CD4-positive, alpha-beta memory T cell (primary cell): Measurements from ENCODE around the gene RMND1. TPM values are rescaled to one million over a fixed set of nuclear protein-coding genes. Genes with fewer than 3 reads are reported as not detected.

Experiments
- CTCF ChIA-PET: fragments of 350-600 bp; sonication (Branson Sonifier 250); formaldehyde crosslinking; loops from one replicate; lab custom pipeline; 2021; ENCODE audit warnings: inconsistent platforms; ENCODE audit not compliant: partially characterized antibody; lab: Charles Lee
- POLR2A ChIA-PET: fragments of 350-600 bp; sonication (Branson Sonifier 250); formaldehyde crosslinking; loops from one replicate; lab custom pipeline; 2021; ENCODE audit not compliant: partially characterized antibody; lab: Charles Lee
- DNase-seq, 5 donors: peaks; one replicate each; pipeline versions ENCODE4 v3.0.0 to v3.0.0-alpha.2; 2020 to 2022; ENCODE audit warnings: mixed read lengths in 1 of 5
- H3K27ac ChIP-seq: one replicate; pipeline ENCODE4 v1.7.0; 2013; ENCODE audit warnings: low read depth, low read length
- H3K27me3 ChIP-seq: 2 replicates; pipeline ENCODE4 v1.7.0; 2013; ENCODE audit warnings: mild to moderate bottlenecking, low read length, moderate library complexity; ENCODE audit not compliant: insufficient read depth
- H3K36me3 ChIP-seq: 2 replicates; pipeline ENCODE4 v1.7.0; 2013; ENCODE audit warnings: mild to moderate bottlenecking, low read length, moderate library complexity; ENCODE audit not compliant: insufficient read depth
- H3K4me1 ChIP-seq: 2 replicates; pipeline ENCODE4 v1.7.0; 2013; ENCODE audit warnings: mild to moderate bottlenecking, low read length, moderate library complexity; ENCODE audit not compliant: insufficient read depth
- H3K4me3 ChIP-seq, 2 donors: one replicate each; pipeline ENCODE4 v1.7.0; 2013; ENCODE audit warnings: low read length in 2 of 2, mild to moderate bottlenecking in 1 of 2
- H3K9me3 ChIP-seq, 2 donors: one replicate each; pipeline ENCODE4 v1.7.0; 2013; ENCODE audit warnings: low read length in 2 of 2, control low read depth in 1 of 2; ENCODE audit not compliant: control insufficient read depth in 1 of 2
- H3K27ac Mint-ChIP-seq, 7 donors: one replicate each; pipeline ENCODE4 v1.8.0; 2020 to 2021; ENCODE audit warnings: mixed read lengths in 7 of 7, mild to moderate bottlenecking in 6 of 7, inconsistent platforms in 3 of 7, moderate library complexity in 3 of 7
- H3K27me3 Mint-ChIP-seq, 2 donors: one replicate each; pipeline ENCODE4 v1.8.0; 2020 to 2021; ENCODE audit warnings: mixed read lengths in 2 of 2
- H3K36me3 Mint-ChIP-seq, 2 donors: one replicate each; pipeline ENCODE4 v1.8.0; 2020 to 2021; ENCODE audit warnings: mixed read lengths in 2 of 2, inconsistent platforms in 1 of 2, mild to moderate bottlenecking in 1 of 2
- H3K4me1 Mint-ChIP-seq, 4 donors: one replicate each; pipeline ENCODE4 v1.8.0; 2020 to 2021; ENCODE audit warnings: mixed read lengths in 4 of 4, mild to moderate bottlenecking in 1 of 4
- H3K4me3 Mint-ChIP-seq, 8 donors: one replicate each; pipeline ENCODE4 v1.8.0; 2020 to 2021; ENCODE audit warnings: mixed read lengths in 8 of 8, mild to moderate bottlenecking in 7 of 8, moderate library complexity in 6 of 8, inconsistent platforms in 3 of 8
- H3K9me3 Mint-ChIP-seq, 8 donors: one replicate each; pipeline ENCODE4 v1.8.0; 2020 to 2021; ENCODE audit warnings: mixed read lengths in 8 of 8, mild to moderate bottlenecking in 5 of 8, inconsistent platforms in 3 of 8, moderate library complexity in 1 of 8
- intact Hi-C: fragments of 100-400 bp; cut with micrococcal nuclease; formaldehyde crosslinking; loops from one replicate; pipeline ENCODE4 v1.15.1; 2023
- polyA plus RNA-seq, 2 donors: library from polyadenylated mRNA; unstranded; fragments of 300-500 nt; fragmentation: Illumina TruSeq; gene quantifications; one replicate each; pipeline ENCODE4 v1.2.3, GENCODE V29; 2021
- total RNA-seq, 2 experiments: library from RNA; stranded (reverse); gene quantifications; one replicate each; pipeline ENCODE4 v1.2.3, GENCODE V29; 2021

Gene RMND1
- total and polyA plus RNA-seq, 4 experiments from 2014 or later, result 6.3 to 17.5 (median 15.0) TPM

GRCh38 chr6:151390851-151391470, 61.0 kb downstream of the RMND1 start:
- Mint-ChIP-seq H3K36me3 (peaks cover 0 to 22% of the 10 kb centered on the region in 2 donors), H3K9me3 (peaks cover 0 to 4% (median 0%) of the 10 kb centered on the region in 8 donors), H3K4me1 (peaks cover 39 to 74% (median 55%) of the 10 kb centered on the region in 4 donors), H3K27ac (peak overlapping the region in 3 of 7 donors; percentile 82 to 99 (median 86)), H3K27me3 (peaks cover 0 to 2% of the 10 kb centered on the region in 2 donors), H3K4me3 (peak overlapping the region in 5 of 8 donors; percentile 36 to 98 (median 91))
- Histone ChIP-seq H3K9me3 (no peaks in the 10 kb centered on the region), H3K27ac (peak overlapping the region; percentile 83), H3K27me3 (no peaks in the 10 kb centered on the region), H3K4me3 (peak overlapping the region in 1 of 2 donors; percentile 86), H3K36me3 (no peaks in the 10 kb centered on the region), H3K4me1 (peaks cover 70% of the 10 kb centered on the region)
- intact Hi-C loops, result loop anchor here (1.0 to 5.0 kb wide), 9 partner anchors 11 to 1592 kb away; partner anchors contain the start of genes FBXO5, MTHFD1L and RMND1
- ChIA-PET POLR2A (interaction anchor here (0.8 to 4.3 kb wide), 21 partner anchors 8 to 919 kb away, joined by 3 to 172 read pairs (median 6); partner anchors contain the start of gene RMND1), CTCF (interaction anchor here (1.1 to 2.7 kb wide), 5 partner anchors 9 to 23 kb away, joined by 3 to 17 read pairs (median 7); no protein-coding TSS in a partner anchor)
- DNase-seq, result peak in 4 of 5 donors; percentile 84 to 89 (median 86)

GRCh38 chr6:151390276-151390850, 61.6 kb downstream of the RMND1 start:
- peaks cover 71% of the 10 kb centered on the region for H3K4me1 ChIP-seq
- H3K27me3 Mint-ChIP-seq, result peaks cover 0 to 2% of the 10 kb centered on the region in 2 donors
- DNase-seq, result peak; percentile 98 to 99 (median 99)
- POLR2A ChIA-PET, result interaction anchor here (0.6 to 4.3 kb wide), 24 partner anchors 9 to 920 kb away, joined by 3 to 172 read pairs (median 6); partner anchors contain the start of gene RMND1
- no peaks in the 10 kb centered on the region for H3K27me3 ChIP-seq
- no peaks in the 10 kb centered on the region for H3K36me3 ChIP-seq
- peaks cover 0 to 4% (median 0%) of the 10 kb centered on the region in 8 donors for H3K9me3 Mint-ChIP-seq
- peak overlapping the region; percentile 74 to 99 (median 82) for H3K27ac Mint-ChIP-seq
- peak overlapping the region in 1 of 2 donors; percentile 86 for H3K4me3 ChIP-seq
- H3K27ac ChIP-seq, result peak overlapping the region; percentile 83
- H3K4me1 Mint-ChIP-seq, result peaks cover 38 to 76% (median 55%) of the 10 kb centered on the region in 4 donors
- H3K36me3 Mint-ChIP-seq, result peaks cover 0 to 22% of the 10 kb centered on the region in 2 donors
- CTCF ChIA-PET, result interaction anchor here (0.7 to 2.7 kb wide), 10 partner anchors 10 to 65 kb away, joined by 3 to 17 read pairs (median 4); no protein-coding TSS in a partner anchor
- intact Hi-C loops, result loop anchor here (1.0 to 5.0 kb wide), 9 partner anchors 10 to 1592 kb away; partner anchors contain the start of genes FBXO5, MTHFD1L and RMND1
- H3K4me3 Mint-ChIP-seq, result peak overlapping the region; percentile 29 to 93 (median 74)
- H3K9me3 ChIP-seq, result no peaks in the 10 kb centered on the region

- H3K4me3 ChIP-seq, result peak overlapping the region; percentile 61 to 86
- DNase-seq, result no peak
Measured at GRCh38 chr6:151389618-151390275, 62.2 kb downstream of the RMND1 start.

GRCh38 chr6:151388997-151389617, 62.8 kb downstream of the RMND1 start:
- peak overlapping the region; percentile 93 to 99 (median 97) for H3K27ac Mint-ChIP-seq
- H3K4me3 ChIP-seq, result peak overlapping the region; percentile 61 to 86
- CTCF ChIA-PET, result interaction anchor here (0.8 to 2.7 kb wide), 9 partner anchors 10 to 497 kb away, joined by 3 to 17 read pairs (median 4); no protein-coding TSS in a partner anchor
- H3K36me3 ChIP-seq, result no peaks in the 10 kb centered on the region
- no peaks in the 10 kb centered on the region for H3K27me3 ChIP-seq
- peaks cover 45 to 79% (median 58%) of the 10 kb centered on the region in 4 donors for H3K4me1 Mint-ChIP-seq
- intact Hi-C loops, result loop anchor here (10.0 kb wide), 1 partner anchor 1384 kb away; no protein-coding TSS in a partner anchor
- peak overlapping the region; percentile 92 to 96 (median 94) for H3K4me3 Mint-ChIP-seq
- no peaks in the 10 kb centered on the region for H3K9me3 ChIP-seq
- peaks cover 0 to 4% (median 0%) of the 10 kb centered on the region in 8 donors for H3K9me3 Mint-ChIP-seq
- peaks cover 71% of the 10 kb centered on the region for H3K4me1 ChIP-seq
- H3K27me3 Mint-ChIP-seq, result peaks cover 0 to 2% of the 10 kb centered on the region in 2 donors
- H3K36me3 Mint-ChIP-seq, result peaks cover 4 to 26% of the 10 kb centered on the region in 2 donors
- no peak for DNase-seq
- POLR2A ChIA-PET, result interaction anchor here (0.9 to 4.3 kb wide), 14 partner anchors 12 to 913 kb away, joined by 4 to 172 read pairs (median 13); partner anchors contain the start of gene RMND1
- peak overlapping the region; percentile 83 for H3K27ac ChIP-seq

More at GRCh38 chr6:151389618-151390275, 62.2 kb downstream of the RMND1 start:
- intact Hi-C loops, result loop anchor here (1.0 to 10.0 kb wide), 10 partner anchors 9 to 1593 kb away; partner anchors contain the start of genes FBXO5, MTHFD1L and RMND1
- Mint-ChIP-seq H3K9me3 (peaks cover 0 to 4% (median 0%) of the 10 kb centered on the region in 8 donors), H3K27me3 (peaks cover 0 to 2% of the 10 kb centered on the region in 2 donors), H3K36me3 (peaks cover 0 to 22% of the 10 kb centered on the region in 2 donors), H3K4me1 (peaks cover 40 to 76% (median 56%) of the 10 kb centered on the region in 4 donors), H3K27ac (peak overlapping the region; percentile 93 to 99 (median 97)), H3K4me3 (peak overlapping the region; percentile 92 to 96 (median 94))
- H3K4me1 ChIP-seq, result peaks cover 71% of the 10 kb centered on the region
- no peaks in the 10 kb centered on the region for H3K9me3 ChIP-seq
- peak overlapping the region; percentile 83 for H3K27ac ChIP-seq
- no peaks in the 10 kb centered on the region for H3K36me3 ChIP-seq
- ChIA-PET CTCF (interaction anchor here (0.7 to 2.7 kb wide), 11 partner anchors 10 to 498 kb away, joined by 3 to 17 read pairs (median 4); no protein-coding TSS in a partner anchor), POLR2A (interaction anchor here (0.6 to 4.3 kb wide), 25 partner anchors 10 to 920 kb away, joined by 3 to 172 read pairs (median 5); partner anchors contain the start of gene RMND1)
- H3K27me3 ChIP-seq, result no peaks in the 10 kb centered on the region

- ChIA-PET POLR2A (interaction anchor here (3.5 to 4.3 kb wide), 4 partner anchors 11 to 797 kb away, joined by 22 to 172 read pairs (median 74); partner anchors contain the start of gene RMND1), CTCF (interaction anchor here (1.0 to 1.2 kb wide), 2 partner anchors 15 to 17 kb away, joined by 3 to 5 read pairs; no protein-coding TSS in a partner anchor)
- no peak overlapping the region for H3K4me3 ChIP-seq
- H3K27me3 ChIP-seq, result no peaks in the 10 kb centered on the region
- Mint-ChIP-seq H3K9me3 (peaks cover 0 to 4% (median 0%) of the 10 kb centered on the region in 8 donors), H3K27ac (peak overlapping the region; percentile 64 to 99 (median 84)), H3K4me1 (peaks cover 40 to 78% (median 56%) of the 10 kb centered on the region in 4 donors), H3K4me3 (peak overlapping the region in 5 of 8 donors; percentile 8 to 52 (median 21)), H3K36me3 (peaks cover 12 to 29% of the 10 kb centered on the region in 2 donors), H3K27me3 (peaks cover 0 to 2% of the 10 kb centered on the region in 2 donors)
- intact Hi-C loops, result loop anchor here (10.0 kb wide), 1 partner anchor 1383 kb away; no protein-coding TSS in a partner anchor
- no peak for DNase-seq
- H3K36me3 ChIP-seq, result no peaks in the 10 kb centered on the region
- peaks cover 63% of the 10 kb centered on the region for H3K4me1 ChIP-seq
- peak overlapping the region; percentile 38 for H3K27ac ChIP-seq
- no peaks in the 10 kb centered on the region for H3K9me3 ChIP-seq
Measured at GRCh38 chr6:151388236-151388635, 63.7 kb downstream of the RMND1 start.
